Fibroblast of lung (primary cell): Measurements from ENCODE around the gene ALPG. TPM values are rescaled to one million over a fixed set of nuclear protein-coding genes. Genes with fewer than 3 reads are reported as not detected.

Experiments
- DNase-seq, 2 donors: peaks; one replicate each; pipeline versions ENCODE4 v3.0.0 to v3.0.0-alpha.2; 2010; ENCODE audit warnings: low read depth in 2 of 2
- H2AFZ ChIP-seq: 2 replicates; pipeline ENCODE4 v1.5.1; 2012; ENCODE audit warnings: low read length, control low read depth, inconsistent platforms
- H3K27ac ChIP-seq: 2 replicates; pipeline ENCODE4 v1.5.1; 2011; ENCODE audit warnings: low read length, control low read depth; ENCODE audit not compliant: insufficient read depth
- H3K27me3 ChIP-seq: 2 replicates; pipeline ENCODE4 v1.5.1; 2011; ENCODE audit warnings: mild to moderate bottlenecking, low read length; ENCODE audit not compliant: control insufficient read depth, insufficient read depth
- H3K36me3 ChIP-seq: 2 replicates; pipeline ENCODE4 v1.5.1; 2011; ENCODE audit warnings: low read length; ENCODE audit not compliant: control insufficient read depth, insufficient read depth
- H3K4me1 ChIP-seq: 2 replicates; pipeline ENCODE4 v1.5.1; 2011; ENCODE audit warnings: low read length; ENCODE audit not compliant: control insufficient read depth, insufficient read depth; ENCODE audit errors: extremely low read depth
- H3K4me2 ChIP-seq: 2 replicates; pipeline ENCODE4 v1.5.1; 2011; ENCODE audit warnings: low read length, control low read depth; ENCODE audit not compliant: insufficient read depth; ENCODE audit errors: extremely low read depth
- H3K4me3 ChIP-seq, 4 experiments: fragments of 200-600 bp in 1 of 4; sonication (generic) in 1 of 4; replicated peaks in 1 of 4; 2 replicates each; pipeline ENCODE4 v1.5.1; 2011 to 2016; ENCODE audit warnings: low read length in 4 of 4, low read depth in 3 of 4, mild to moderate bottlenecking in 3 of 4, control low read depth in 2 of 4, inconsistent platforms in 1 of 4, mixed read lengths in 1 of 4; ENCODE audit not compliant: insufficient read depth in 1 of 4; ENCODE audit errors: control extremely low read depth in 1 of 4
- H3K79me2 ChIP-seq: 2 replicates; pipeline ENCODE4 v1.5.1; 2012; ENCODE audit warnings: mild to moderate bottlenecking, low read length, inconsistent platforms; ENCODE audit not compliant: control insufficient read depth, insufficient read depth
- H3K9ac ChIP-seq: 2 replicates; pipeline ENCODE4 v1.5.1; 2011; ENCODE audit warnings: mild to moderate bottlenecking, low read length, control low read depth; ENCODE audit not compliant: insufficient read depth
- H3K9me3 ChIP-seq: 2 replicates; pipeline ENCODE4 v1.5.1; 2012; ENCODE audit warnings: low read depth, low read length; ENCODE audit not compliant: control insufficient read depth, insufficient read depth
- H4K20me1 ChIP-seq: 2 replicates; pipeline ENCODE4 v1.5.1; 2011; ENCODE audit warnings: low read length; ENCODE audit not compliant: control insufficient read depth, insufficient read depth; ENCODE audit errors: extremely low read depth
- EZH2 ChIP-seq: IDR thresholded peaks from 2 replicates; pipeline ENCODE4 v1.5.1; 2012; ENCODE audit warnings: low read length, control low read depth, mild to moderate bottlenecking; ENCODE audit errors: missing control alignments
- polyA plus RNA-seq, 2 donors: library from polyadenylated mRNA; depleted of rRNA in 1 of 2; stranded (reverse) in 1 of 2; unstranded in 1 of 2; fragments of >200 nt; gene quantifications; 2 replicates each; pipeline ENCODE4 v1.2.1, GENCODE V29; 2011 to 2012; ENCODE audit warnings: missing spikeins in 1 of 2
- total RNA-seq: library from RNA; depleted of rRNA; stranded (reverse); fragments of >200 nt; gene quantifications from 2 replicates; pipeline ENCODE4 v1.2.1, GENCODE V29; 2014
- TF ChIP-seq, protein P1 (sequence below), 2 donors: IDR thresholded peaks in 1 of 2; conservative IDR thresholded peaks in 1 of 2; 1 replicate in 1 of 2; 2 replicates in 1 of 2; pipeline ENCODE4 v1.5.1; 2011 to 2012; ENCODE audit warnings: low read length in 2 of 2, control low read depth in 1 of 2, inconsistent platforms in 1 of 2, low read depth in 1 of 2, mild to moderate bottlenecking in 1 of 2

ALPG gene
- total and polyA plus RNA-seq, 2 donors (not counting 1 experiment from before 2014, with no cell fraction given): not detected

DNA sequence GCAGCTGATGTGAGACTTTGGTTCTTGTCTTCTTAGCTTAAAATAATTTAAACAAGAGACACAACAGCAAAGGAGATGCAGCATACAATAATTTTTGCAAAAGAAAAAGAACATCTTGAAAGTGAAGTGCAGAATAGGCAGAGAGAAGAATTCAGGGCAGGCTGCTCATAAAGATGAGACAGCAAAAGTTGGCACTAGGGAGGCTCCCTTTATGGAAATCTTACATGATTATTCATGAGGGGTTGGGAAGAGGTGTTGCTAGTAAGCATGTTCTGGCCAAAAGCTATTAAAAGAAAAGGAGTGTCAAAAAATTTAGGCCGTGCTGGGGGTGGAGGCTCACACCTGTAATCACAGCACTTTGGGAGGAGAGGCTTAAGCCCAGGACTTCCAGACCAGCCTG lies 32.3 kb upstream of the ALPG start:
- Histone ChIP-seq H3K27me3 (no peaks in the 10 kb centered on the region), H3K4me2 (no peak overlapping the region), H3K9me3 (no peaks in the 10 kb centered on the region), H3K4me3 (no peak overlapping the region), H2AFZ (no peak overlapping the region), H3K4me1 (no peaks in the 10 kb centered on the region), H4K20me1 (no peaks in the 10 kb centered on the region), H3K36me3 (no peaks in the 10 kb centered on the region), H3K79me2 (no peaks in the 10 kb centered on the region), H3K27ac (no peak overlapping the region), H3K9ac (no peak overlapping the region)
- DNase-seq: no peak
- TF ChIP-seq EZH2: no peak

DNA sequence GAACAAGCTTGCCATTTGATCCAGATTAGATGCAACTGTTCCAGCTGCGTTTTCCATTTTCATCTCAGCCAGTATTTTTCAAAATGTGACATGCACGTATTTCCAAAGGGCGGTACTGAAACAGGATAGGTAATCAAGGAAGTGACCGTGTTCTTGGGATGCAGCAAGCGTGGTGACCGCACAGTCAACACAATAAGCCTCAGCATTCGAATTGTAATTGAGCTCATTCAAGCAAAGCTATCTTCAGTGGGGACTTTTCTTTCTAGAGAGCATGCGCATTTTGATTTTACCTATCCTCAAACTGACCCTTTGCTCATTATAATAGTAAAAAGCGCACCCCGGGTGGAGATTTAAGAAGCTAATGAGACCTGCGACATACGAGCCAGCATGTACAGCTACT lies 31.5 kb upstream of the ALPG start:
- no peak overlapping the region for H3K9ac ChIP-seq
- no peak overlapping the region for H3K4me2 ChIP-seq
- no peaks in the 10 kb centered on the region for H4K20me1 ChIP-seq
- no peak overlapping the region for H2AFZ ChIP-seq
- H3K9me3 ChIP-seq: no peaks in the 10 kb centered on the region
- H3K27ac ChIP-seq: no peak overlapping the region
- no peaks in the 10 kb centered on the region for H3K36me3 ChIP-seq
- no peaks in the 10 kb centered on the region for H3K27me3 ChIP-seq
- no peak for DNase-seq
- TF ChIP-seq, protein P1, sequence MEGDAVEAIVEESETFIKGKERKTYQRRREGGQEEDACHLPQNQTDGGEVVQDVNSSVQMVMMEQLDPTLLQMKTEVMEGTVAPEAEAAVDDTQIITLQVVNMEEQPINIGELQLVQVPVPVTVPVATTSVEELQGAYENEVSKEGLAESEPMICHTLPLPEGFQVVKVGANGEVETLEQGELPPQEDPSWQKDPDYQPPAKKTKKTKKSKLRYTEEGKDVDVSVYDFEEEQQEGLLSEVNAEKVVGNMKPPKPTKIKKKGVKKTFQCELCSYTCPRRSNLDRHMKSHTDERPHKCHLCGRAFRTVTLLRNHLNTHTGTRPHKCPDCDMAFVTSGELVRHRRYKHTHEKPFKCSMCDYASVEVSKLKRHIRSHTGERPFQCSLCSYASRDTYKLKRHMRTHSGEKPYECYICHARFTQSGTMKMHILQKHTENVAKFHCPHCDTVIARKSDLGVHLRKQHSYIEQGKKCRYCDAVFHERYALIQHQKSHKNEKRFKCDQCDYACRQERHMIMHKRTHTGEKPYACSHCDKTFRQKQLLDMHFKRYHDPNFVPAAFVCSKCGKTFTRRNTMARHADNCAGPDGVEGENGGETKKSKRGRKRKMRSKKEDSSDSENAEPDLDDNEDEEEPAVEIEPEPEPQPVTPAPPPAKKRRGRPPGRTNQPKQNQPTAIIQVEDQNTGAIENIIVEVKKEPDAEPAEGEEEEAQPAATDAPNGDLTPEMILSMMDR (conservative IDR thresholded peaks at IDR 0.05 in 1 of 2, IDR thresholded peaks at IDR 0.05 in 1 of 2; ENCODE audit: low read depth in 1 of 2, low read length in 2 of 2): no peak
- H3K4me3 ChIP-seq: no peak overlapping the region
- H3K79me2 ChIP-seq: no peaks in the 10 kb centered on the region
- H3K4me1 ChIP-seq: no peaks in the 10 kb centered on the region

DNA sequence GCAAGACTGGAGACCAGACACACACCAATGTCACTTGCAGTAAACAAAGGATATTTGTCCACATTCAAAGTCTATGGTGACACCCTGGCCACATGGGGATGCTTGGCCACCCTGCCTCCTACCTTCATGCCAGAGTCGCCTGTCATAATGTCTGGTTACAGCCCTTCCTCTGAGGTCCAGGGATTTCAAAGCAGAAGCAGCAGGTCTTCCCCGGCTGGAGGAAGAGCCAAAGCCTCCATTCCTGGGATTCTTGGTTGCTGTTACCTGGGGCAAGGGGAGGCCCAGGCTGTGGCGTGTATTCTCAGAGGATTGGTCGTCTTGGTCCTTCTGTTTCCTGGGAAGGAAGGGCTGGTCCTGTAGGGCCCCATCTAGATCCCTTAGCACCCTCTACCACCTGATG lies 30.4 kb upstream of the ALPG start:
- Histone ChIP-seq H3K9me3 (no peaks in the 10 kb centered on the region), H3K36me3 (no peaks in the 10 kb centered on the region)

More for the DNA sequence above, 30.4 kb upstream of the ALPG start:
- no peak for TF ChIP-seq EZH2
- TF ChIP-seq, protein P1 (conservative IDR thresholded peaks at IDR 0.05 in 1 of 2, IDR thresholded peaks at IDR 0.05 in 1 of 2; ENCODE audit: low read depth in 1 of 2, low read length in 2 of 2): no peak
- H4K20me1 ChIP-seq: no peaks in the 10 kb centered on the region
- H3K79me2 ChIP-seq: no peaks in the 10 kb centered on the region
- H3K4me1 ChIP-seq: no peaks in the 10 kb centered on the region
- DNase-seq: no peak
- no peaks in the 10 kb centered on the region for H3K27me3 ChIP-seq
- no peak overlapping the region for H3K4me2 ChIP-seq
- no peak overlapping the region for H2AFZ ChIP-seq
- H3K9ac ChIP-seq: no peak overlapping the region
- H3K27ac ChIP-seq: no peak overlapping the region
- no peak overlapping the region for H3K4me3 ChIP-seq
